IPS DF 19.7 (cell line): ENCODE data around the gene TOMM40.
A peak's percentile ranks its signal among the peaks of the same experiment; 100 is the strongest.
"Not testable (repeated sequence)": the region's sequence is repeated elsewhere in the genome, so short reads cannot be mapped to it uniquely, and the experiment has no call there.

Experiments
- DNase-seq: peaks from one replicate; pipeline ENCODE4 v3.0.0-alpha.2; 2013; ENCODE audit warnings: low read depth, low spot score

TOMM40 gene

GRCh38 chr19:44891016-44891882 is at the start of gene TOMM40:
TSS of gene TOMM40 (plus strand) at chr19:44891254. CDS start at chr19:44891416, 162 bp downstream.
- peak; percentile 97 for DNase-seq

- DNase-seq, result no peak
Measured at GRCh38 chr19:44845286-44845611, 45.8 kb upstream of the TOMM40 start.

GRCh38 chr19:44845612-44846454 is 45.2 kb upstream of the TOMM40 start, which contains the start of gene NECTIN2:
TSS of gene NECTIN2 (plus strand) at chr19:44846297. CDS start at chr19:44846526, 229 bp downstream.
- DNase-seq, result no peak

GRCh38 chr19:44846455-44847143 is 44.5 kb upstream of the TOMM40 start:
- no peak for DNase-seq

GRCh38 chr19:44847144-44848035 is 43.7 kb upstream of the TOMM40 start:
- no peak for DNase-seq

- no peak for DNase-seq
Measured at GRCh38 chr19:44848036-44848811, 42.8 kb upstream of the TOMM40 start.

GRCh38 chr19:44848812-44849447 is 42.1 kb upstream of the TOMM40 start:
- DNase-seq, result no peak

- no peak for DNase-seq
Measured at GRCh38 chr19:44850641-44851109, 40.4 kb upstream of the TOMM40 start.

- no peak for DNase-seq
Measured at GRCh38 chr19:44851427-44851826, 39.6 kb upstream of the TOMM40 start.

- no peak for DNase-seq
Measured at GRCh38 chr19:44855606-44856005, 35.4 kb upstream of the TOMM40 start.

GRCh38 chr19:44856421-44857083 is 34.5 kb upstream of the TOMM40 start:
- DNase-seq, result no peak

GRCh38 chr19:44857837-44858236 is 33.2 kb upstream of the TOMM40 start:
- no peak for DNase-seq

GRCh38 chr19:44861576-44861975 is 29.5 kb upstream of the TOMM40 start:
- not testable (repeated sequence) for DNase-seq

- DNase-seq, result no peak
Measured at GRCh38 chr19:44863990-44864389, 27.1 kb upstream of the TOMM40 start.

GRCh38 chr19:44865196-44865767 is 25.8 kb upstream of the TOMM40 start:
- no peak for DNase-seq

- no peak for DNase-seq
Measured at GRCh38 chr19:44866664-44867063, 24.4 kb upstream of the TOMM40 start.

GRCh38 chr19:44867578-44867977 is 23.5 kb upstream of the TOMM40 start:
- DNase-seq, result no peak

- DNase-seq, result no peak
Measured at GRCh38 chr19:44869733-44870470, 21.2 kb upstream of the TOMM40 start.
